Measurements from ENCODE around the gene NPIPB2.
"Not testable (repeated sequence)": the region's sequence is repeated elsewhere in the genome, so short reads cannot be mapped to it uniquely, and the experiment has no call there.

Gene NPIPB2

GRCh38 chr16:11957591-11958395 lies 15.9 kb upstream of the NPIPB2 start:
- DNase-seq: no peak

GRCh38 chr16:11956558-11956957 lies 14.7 kb upstream of the NPIPB2 start:
- no peak for DNase-seq

GRCh38 chr16:11955713-11956123 lies 13.9 kb upstream of the NPIPB2 start:
- no peak for DNase-seq

GRCh38 chr16:11953576-11953975 lies 11.7 kb upstream of the NPIPB2 start:
- not testable (repeated sequence) for DNase-seq

GRCh38 chr16:11950388-11950787 lies 8.5 kb upstream of the NPIPB2 start:
- no peak for DNase-seq

DNA sequence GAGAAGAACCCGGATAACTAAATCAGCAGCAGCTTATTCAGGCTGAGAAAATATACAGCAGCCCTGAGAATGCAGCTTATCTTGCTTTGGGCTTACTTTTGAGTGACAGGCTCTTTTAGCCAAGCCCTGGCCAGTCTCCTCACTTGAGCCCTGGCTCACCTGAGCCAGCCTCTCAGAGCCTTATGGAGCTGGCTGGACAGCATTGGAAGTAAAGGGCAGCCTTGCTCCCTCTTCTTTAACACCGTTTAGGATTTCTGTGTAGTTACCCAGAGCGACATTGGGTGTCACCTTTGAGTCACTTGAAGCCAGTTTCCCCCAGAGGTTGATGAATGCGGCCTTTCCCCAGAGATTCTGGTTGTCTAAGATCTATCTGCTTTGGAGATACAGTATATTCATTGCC lies 7.7 kb upstream of the NPIPB2 start:
- DNase-seq: peak in 1 of 2 donors; percentile 23

DNA sequence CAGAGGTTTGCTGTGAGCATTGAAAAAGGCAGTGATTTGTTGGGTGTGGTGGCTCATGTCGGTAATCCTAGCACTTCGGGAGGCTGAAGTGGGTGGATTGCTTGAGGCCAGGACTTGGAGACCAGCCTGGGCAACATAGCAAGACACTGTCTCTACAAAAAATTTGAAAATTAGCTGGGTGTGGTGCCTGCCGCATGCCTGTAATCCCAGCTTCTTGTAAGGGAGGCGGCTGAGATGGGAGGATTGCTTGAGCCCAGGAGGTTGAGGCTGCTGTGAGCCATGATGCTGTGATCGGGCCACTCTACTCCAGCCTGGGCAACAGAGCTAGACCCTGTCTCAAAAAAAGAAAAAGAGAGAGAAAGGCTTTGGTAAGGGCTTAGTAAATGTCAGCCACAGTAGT lies 7.0 kb upstream of the NPIPB2 start:
- DNase-seq: no peak

GRCh38 chr16:11946433-11946832 lies 4.6 kb upstream of the NPIPB2 start:
- DNase-seq: no peak

GRCh38 chr16:11927350-11927749 lies 14.5 kb downstream of the NPIPB2 start:
- not testable (repeated sequence) for DNase-seq

DNA sequence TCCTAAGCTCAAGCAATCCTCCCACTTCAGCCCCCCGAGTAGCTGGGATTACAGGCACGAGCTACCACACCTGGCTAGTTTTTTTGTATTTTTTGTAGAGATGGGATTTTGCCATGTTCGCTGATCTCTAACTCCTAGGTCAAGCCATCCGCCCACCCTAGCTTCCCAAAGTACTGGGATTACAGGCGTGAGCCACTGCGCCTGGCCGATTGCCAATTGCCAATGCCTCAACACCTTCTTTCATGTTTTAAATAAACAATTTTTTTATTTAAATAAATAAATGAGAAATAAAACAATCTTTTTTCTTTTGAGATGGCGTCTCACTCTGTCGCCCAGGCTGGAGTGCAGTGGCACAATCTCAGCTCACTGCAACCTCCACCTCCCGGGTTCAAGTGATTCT lies 17.8 kb downstream of the NPIPB2 start:
- DNase-seq: not testable (repeated sequence)

GRCh38 chr16:11916524-11917285 lies 25.1 kb downstream of the NPIPB2 start:
- no peak for DNase-seq

- DNase-seq: peak; percentile 88 to 97
Observed at GRCh38 chr16:11915644-11916523, 26.0 kb downstream of the NPIPB2 start, which contains the start of gene GSPT1. Gene GSPT1, minus strand, starts transcription at chr16:11915956. Its CDS starts 236 bp downstream, at chr16:11915720.

GRCh38 chr16:11915114-11915643 lies 26.7 kb downstream of the NPIPB2 start:
- peak in 1 of 2 donors; percentile 50 for DNase-seq

DNA sequence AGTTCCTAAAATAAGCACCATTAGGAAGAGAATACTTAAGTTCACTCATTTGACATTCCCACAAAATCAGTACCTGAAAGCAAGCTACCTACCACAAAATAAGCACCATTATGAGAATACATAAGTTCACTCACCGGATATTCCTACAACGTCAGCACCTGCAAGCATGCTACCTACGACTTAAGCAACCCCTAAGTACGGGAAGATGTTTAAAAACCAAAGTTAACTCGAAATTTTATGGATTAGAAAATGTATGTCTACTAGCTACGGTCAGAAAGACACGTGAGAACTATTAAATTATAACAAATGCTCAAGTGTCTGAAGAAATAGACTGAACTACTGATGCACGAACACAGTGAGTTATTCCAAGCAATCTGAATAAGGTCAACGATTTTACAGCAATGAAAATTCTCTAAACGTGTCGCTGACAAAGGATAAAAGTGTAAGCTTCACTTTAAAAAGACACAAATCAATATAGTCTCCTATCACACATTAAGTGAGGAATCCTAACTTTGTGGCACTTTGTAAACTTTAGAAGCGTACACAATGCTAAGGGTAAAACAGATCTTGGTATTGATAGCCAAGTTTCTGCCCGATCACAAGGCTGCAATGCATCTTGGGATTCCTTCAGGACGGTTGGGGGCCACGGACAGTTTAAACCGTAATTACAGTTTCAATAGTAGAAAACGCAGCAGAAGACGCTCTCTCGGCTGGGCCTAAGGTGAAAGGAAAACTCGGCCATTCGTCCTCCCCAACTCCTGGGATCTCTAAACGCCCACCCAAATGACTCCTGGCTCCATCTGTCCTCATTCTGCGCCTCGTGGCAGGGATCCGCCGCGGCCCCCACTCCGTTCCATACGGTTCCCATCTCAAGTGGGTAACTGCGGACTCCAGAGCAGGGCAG lies 27.4 kb downstream of the NPIPB2 start:
- DNase-seq: peak in 1 of 2 donors; percentile 18

- DNase-seq: no peak
Observed at GRCh38 chr16:11913425-11914079, 28.3 kb downstream of the NPIPB2 start.

GRCh38 chr16:11909653-11910545 lies 31.9 kb downstream of the NPIPB2 start:
- DNase-seq: no peak

- no peak for DNase-seq
Observed at GRCh38 chr16:11907160-11907970, 34.5 kb downstream of the NPIPB2 start.

- no peak for DNase-seq
Observed at GRCh38 chr16:11903906-11904305, 37.9 kb downstream of the NPIPB2 start.

- no peak for DNase-seq
Observed at GRCh38 chr16:11901091-11901490, 40.8 kb downstream of the NPIPB2 start.

All from bone marrow (tissue), 2 donors.